HCT116 (cell line): ENCODE measurements around the gene ADAMTSL2. TPM values are rescaled to one million over a fixed set of nuclear protein-coding genes. Genes with fewer than 3 reads are reported as not detected.
A peak's percentile ranks its signal among the peaks of the same experiment; 100 is the strongest.

Experiments
- ATAC-seq: fragments of 200-7000 bp; cut with Tn5 transposase; 2 replicates; pipeline ENCODE4 v1.9.1; 2020; ENCODE audit warnings: mild to moderate bottlenecking, moderate library complexity
- BruUV-seq: library from RNA; stranded (reverse); fragments of 400-500 nt; replicated peaks from 2 replicates; lab custom pipeline; 2021; lab: Mats Ljungman, UMichigan
- CTCF ChIA-PET: fragments of 300-600 bp; sonication (Branson Sonifier 250); formaldehyde crosslinking; loops from one replicate; lab custom pipeline; 2021; ENCODE audit warnings: antibody characterized with exemption; lab: Charles Lee
- POLR2A ChIA-PET: fragments of 300-600, 350-600 bp; sonication (Branson Sonifier 250); formaldehyde crosslinking; loops from one replicate; lab custom pipeline; 2021; ENCODE audit warnings: antibody characterized with exemption; lab: Charles Lee
- RAD21 ChIA-PET, 2 experiments: fragments of 300-600 bp; sonication (Branson Sonifier 250); formaldehyde crosslinking; loops; one replicate each; lab custom pipeline; 2023; ENCODE audit warnings: low total read pairs in 2 of 2; ENCODE audit not compliant: uncharacterized antibody in 2 of 2, unreplicated experiment in 2 of 2, low non-redundant PET in 1 of 2; lab: Charles Lee
- DNase-seq: peaks from one replicate; pipeline ENCODE4 v3.0.0-alpha.2; 2010; ENCODE audit warnings: low read depth, low spot score
- H2AFZ ChIP-seq: fragments of 200-600 bp; shearing (Covaris generic), sonication (generic); 2 replicates; pipeline ENCODE4 v1.6.1; 2017; ENCODE audit warnings: low read depth, mixed run types, mixed read lengths, antibody characterized with exemption, low read length; ENCODE audit not compliant: poor library complexity, severe bottlenecking
- H3K27ac ChIP-seq: 2 replicates; pipeline ENCODE4 v1.5.1; 2012; ENCODE audit warnings: low read depth, low read length
- H3K27me3 ChIP-seq: fragments of 200-600 bp; sonication (generic); 2 replicates; pipeline ENCODE4 v1.6.1; 2016; ENCODE audit warnings: mixed run types, low read length, mixed read lengths; ENCODE audit not compliant: insufficient read depth
- H3K36me3 ChIP-seq, 2 experiments: fragments of 200-500 bp in 1 of 2; fragments of 200-600 bp in 1 of 2; sonication (Bioruptor generic) in 1 of 2; sonication (generic) in 1 of 2; 2 replicates each; pipeline versions ENCODE4 v1.5.1 to v1.6.1; 2014 to 2016; ENCODE audit warnings: low read length in 2 of 2, inconsistent platforms in 1 of 2, mixed read lengths in 1 of 2, mixed run types in 1 of 2; ENCODE audit not compliant: insufficient read depth in 2 of 2, control insufficient read depth in 1 of 2
- H3K4me1 ChIP-seq, 2 experiments: fragments of 200-600 bp in 1 of 2; sonication (generic) in 1 of 2; 2 replicates each; pipeline versions ENCODE4 v1.5.1 to v1.6.1; 2012 to 2017; ENCODE audit warnings: low read length in 2 of 2, inconsistent platforms in 1 of 2, mild to moderate bottlenecking in 1 of 2, mixed read lengths in 1 of 2, mixed run types in 1 of 2, moderate library complexity in 1 of 2; ENCODE audit not compliant: insufficient read depth in 2 of 2, control insufficient read depth in 1 of 2
- H3K4me2 ChIP-seq: fragments of 200-600 bp; sonication (generic); 2 replicates; pipeline ENCODE4 v1.6.1; 2017; ENCODE audit warnings: mixed run types, low read length, mixed read lengths
- H3K4me3 ChIP-seq, 2 experiments: fragments of 200-600 bp in 1 of 2; sonication (generic) in 1 of 2; replicated peaks in 1 of 2; 2 replicates each; pipeline ENCODE4 v1.5.1; 2011 to 2016; ENCODE audit warnings: low read length in 2 of 2, control low read depth in 1 of 2, low read depth in 1 of 2, mild to moderate bottlenecking in 1 of 2, mixed read lengths in 1 of 2, mixed run types in 1 of 2
- H3K79me2 ChIP-seq: fragments of 200-600 bp; sonication (generic); 2 replicates; pipeline ENCODE4 v1.6.1; 2017; ENCODE audit warnings: mild to moderate bottlenecking, mixed run types, low read length, moderate library complexity, mixed read lengths; ENCODE audit not compliant: insufficient read depth
- H3K9ac ChIP-seq: fragments of 200-600 bp; sonication (generic); 2 replicates; pipeline ENCODE4 v1.6.1; 2016; ENCODE audit warnings: low read length, mixed read lengths
- H3K9me2 ChIP-seq: fragments of 200-600 bp; sonication (generic), shearing (Covaris generic); 2 replicates; pipeline ENCODE4 v1.6.1; 2017; ENCODE audit warnings: mixed run types, mild to moderate bottlenecking, moderate library complexity; ENCODE audit not compliant: insufficient read depth
- H3K9me3 ChIP-seq, 2 experiments: fragments of 200-500 bp in 1 of 2; fragments of 200-600 bp in 1 of 2; sonication (Bioruptor generic) in 1 of 2; sonication (generic) in 1 of 2; 2 replicates each; pipeline ENCODE4 v1.6.1; 2014 to 2017; ENCODE audit warnings: low read length in 2 of 2, mixed read lengths in 2 of 2, inconsistent platforms in 1 of 2, low read depth in 1 of 2, mild to moderate bottlenecking in 1 of 2, mixed run types in 1 of 2, moderate library complexity in 1 of 2; ENCODE audit not compliant: control insufficient read depth in 1 of 2, insufficient read depth in 1 of 2
- H4K20me1 ChIP-seq: fragments of 200-600 bp; sonication (generic), shearing (Covaris generic); 2 replicates; pipeline ENCODE4 v1.6.1; 2017; ENCODE audit warnings: mixed run types, mild to moderate bottlenecking, moderate library complexity; ENCODE audit not compliant: insufficient read depth
- ATF3 ChIP-seq: IDR thresholded peaks from 2 replicates; pipeline ENCODE4 v1.6.1; 2012
- CBX3 ChIP-seq: IDR thresholded peaks from 2 replicates; pipeline ENCODE4 v1.6.1; 2012; ENCODE audit warnings: low read depth
- CEBPB ChIP-seq: IDR thresholded peaks from 2 replicates; pipeline ENCODE4 v1.6.1; 2012; ENCODE audit warnings: low read depth
- CTCF ChIP-seq, 3 experiments: fragments of 200-600 bp in 1 of 3; sonication (generic) in 1 of 3; IDR thresholded peaks in 2 of 3; conservative IDR thresholded peaks in 1 of 3; 2 replicates each; pipeline ENCODE4 v1.5.1; 2012 to 2017; ENCODE audit warnings: low read depth in 2 of 3, low read length in 2 of 3, antibody characterized with exemption in 1 of 3, borderline replicate concordance in 1 of 3, control low read depth in 1 of 3, mild to moderate bottlenecking in 1 of 3, mixed read lengths in 1 of 3, mixed run types in 1 of 3, moderate library complexity in 1 of 3; ENCODE audit not compliant: insufficient read depth in 1 of 3
- EGR1 ChIP-seq: IDR thresholded peaks from 2 replicates; pipeline ENCODE4 v1.6.1; 2012; ENCODE audit warnings: low read depth
- ELF1 ChIP-seq: IDR thresholded peaks from 2 replicates; pipeline ENCODE4 v1.6.1; 2012; ENCODE audit warnings: low read depth, borderline replicate concordance
- EZH2 ChIP-seq: fragments of 200-600 bp; sonication (generic); IDR thresholded peaks from 2 replicates; pipeline ENCODE4 v1.6.1; 2017; ENCODE audit warnings: antibody characterized with exemption, mixed run types
- EZH2phosphoT487 ChIP-seq: fragments of 200-600 bp; IDR thresholded peaks from 2 replicates; pipeline ENCODE4 v1.6.1; 2018; ENCODE audit warnings: antibody characterized with exemption, borderline replicate concordance
- FOSL1 ChIP-seq: IDR thresholded peaks from 2 replicates; pipeline ENCODE4 v1.6.1; 2012; ENCODE audit warnings: low read depth
- JUND ChIP-seq: IDR thresholded peaks from 2 replicates; pipeline ENCODE4 v1.6.1; 2012
- MAX ChIP-seq: IDR thresholded peaks from 2 replicates; pipeline ENCODE4 v1.6.1; 2012
- POLR2A ChIP-seq: IDR thresholded peaks from 2 replicates; pipeline ENCODE4 v1.7.0; 2011; ENCODE audit warnings: borderline replicate concordance; ENCODE audit not compliant: insufficient read depth, insufficient read length; ENCODE audit errors: extremely low read depth
- REST ChIP-seq: IDR thresholded peaks from 2 replicates; pipeline ENCODE4 v1.6.1; 2012; ENCODE audit warnings: low read depth
- SIN3A ChIP-seq: IDR thresholded peaks from 2 replicates; pipeline ENCODE4 v1.6.1; 2012; ENCODE audit warnings: low read depth
- SP1 ChIP-seq: IDR thresholded peaks from 2 replicates; pipeline ENCODE4 v1.6.1; 2012; ENCODE audit warnings: low read depth
- SRF ChIP-seq: IDR thresholded peaks from 2 replicates; pipeline ENCODE4 v1.6.1; 2012; ENCODE audit warnings: low read depth
- TCF7L2 ChIP-seq: IDR thresholded peaks from 2 replicates; pipeline ENCODE4 v1.7.0; 2011; ENCODE audit warnings: borderline replicate concordance, inconsistent platforms; ENCODE audit not compliant: insufficient read depth, insufficient read length; ENCODE audit errors: extremely low read depth
- YY1 ChIP-seq: IDR thresholded peaks from 2 replicates; pipeline ENCODE4 v1.6.1; 2011; ENCODE audit warnings: low read length, low read depth, moderate library complexity, mild to moderate bottlenecking; ENCODE audit not compliant: insufficient replicate concordance; ENCODE audit errors: extremely low read depth
- ZFX ChIP-seq: fragments of 450-650 bp; IDR thresholded peaks from 2 replicates; pipeline ENCODE4 v1.6.1; 2017
- ZNF274 ChIP-seq: fragments of 200-500 bp; sonication (Bioruptor generic); IDR thresholded peaks from 2 replicates; pipeline ENCODE4 v1.6.1; 2014; ENCODE audit warnings: mild to moderate bottlenecking, low read depth, low read length, inconsistent platforms
- intact Hi-C: fragments of 100-400 bp; cut with micrococcal nuclease; formaldehyde crosslinking; loops from 2 replicates; pipeline ENCODE4 v1.10.0; 2022
- total RNA-seq: library from RNA; stranded (reverse); gene quantifications from one replicate; pipeline ENCODE4 v1.2.1, GENCODE V29; 2021; ENCODE audit not compliant: unreplicated experiment

Gene ADAMTSL2
- total RNA-seq, 1 experiment from 2014 or later: not detected

GRCh38 chr9:133522073-133522910 lies 12.2 kb upstream of the ADAMTSL2 start (continued):
- TF ChIP-seq REST: no peak
- TF ChIP-seq FOSL1: no peak
- no peak for TF ChIP-seq POLR2A
- TF ChIP-seq JUND: no peak
- TF ChIP-seq ZNF274: no peak
- TF ChIP-seq, all 23 proteins: peak for 0

GRCh38 chr9:133523106-133523505 lies 11.4 kb upstream of the ADAMTSL2 start:
- H3K27me3 ChIP-seq: no peaks in the 10 kb centered on the region
- ChIA-PET RAD21 (no interaction called here), CTCF (no interaction called here), POLR2A (no interaction called here)
- no TSS peak for BruUV-seq
- no peak overlapping the region for H3K4me2 ChIP-seq
- no peak overlapping the region for H3K9ac ChIP-seq
- H3K9me2 ChIP-seq: no peaks in the 10 kb centered on the region
- no peak overlapping the region for H3K27ac ChIP-seq
- intact Hi-C loops: no loop called here
- no peaks in the 10 kb centered on the region for H3K9me3 ChIP-seq
- no peak overlapping the region for H2AFZ ChIP-seq
- H3K4me3 ChIP-seq: no peak overlapping the region
- H3K4me1 ChIP-seq: peaks cover 8 to 24% of the 10 kb centered on the region in 2 experiments; a peak in 3 of 4 replicates
- peak; percentile 41; the same call in 1 of the 2 replicates for ATAC-seq
- H4K20me1 ChIP-seq: no peaks in the 10 kb centered on the region
- no peaks in the 10 kb centered on the region for H3K79me2 ChIP-seq
- H3K36me3 ChIP-seq: no peaks in the 10 kb centered on the region
- DNase-seq: no peak
- no peak for TF ChIP-seq ATF3
- TF ChIP-seq YY1: no peak
- TF ChIP-seq SRF: no peak
- no peak for TF ChIP-seq JUND
- no peak for TF ChIP-seq ELF1
- no peak for TF ChIP-seq TCF7L2
- TF ChIP-seq CBX3: no peak
- TF ChIP-seq CEBPB: no peak
- TF ChIP-seq EGR1: no peak
- TF ChIP-seq CTCF (IDR thresholded peaks at IDR 0.05 in 2 of 3, conservative IDR thresholded peaks at IDR 0.05 in 1 of 3; ENCODE audit: borderline replicate concordance in 1 of 3, insufficient read depth in 1 of 3, low read depth in 2 of 3, low read length in 2 of 3): no peak
- TF ChIP-seq ZNF274: no peak
- TF ChIP-seq EZH2: no peak
- TF ChIP-seq EZH2phosphoT487: no peak
- no peak for TF ChIP-seq SP1
- TF ChIP-seq ZFX: no peak
- TF ChIP-seq SIN3A: no peak
- no peak for TF ChIP-seq POLR2A
- TF ChIP-seq MAX: no peak
- no peak for TF ChIP-seq FOSL1
